ENCODE data around the gene EDRF1. TPM values are rescaled to one million over a fixed set of nuclear protein-coding genes. Genes with fewer than 3 reads are reported as not detected.

EDRF1 gene
- total RNA-seq, 1 donor: 25.0 TPM

DNA sequence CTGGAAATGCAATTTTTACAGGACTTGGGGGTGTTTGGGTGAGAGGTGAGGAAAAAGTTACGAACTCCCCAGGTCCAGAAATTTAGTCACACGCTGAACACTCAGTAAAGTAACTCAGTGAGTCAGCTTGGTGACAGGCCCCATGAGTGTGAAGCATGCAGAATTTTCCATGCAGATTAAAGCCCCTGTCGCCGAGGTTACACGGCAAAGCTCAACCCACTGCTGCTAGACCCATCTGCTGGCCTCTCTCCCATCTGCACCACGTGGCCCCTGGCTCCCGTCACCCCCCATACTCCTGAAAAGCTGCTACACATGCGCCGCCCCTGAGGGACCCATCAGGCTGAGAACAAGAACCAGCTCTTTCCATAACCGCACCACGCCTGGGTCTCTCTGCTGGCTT lies 63.1 kb downstream of the EDRF1 start:
- H3K36me3 ChIP-seq (ENCODE audit: insufficient read depth, low read length): no peaks in the 10 kb centered on the region
- no peak overlapping the region for H3K27ac ChIP-seq (ENCODE audit: low read depth, low read length)
- no peak for DNase-seq (ENCODE audit: insufficient read length, low spot score, missing footprints)
- H3K79me2 ChIP-seq (ENCODE audit: insufficient read depth, low read length): no peaks in the 10 kb centered on the region
- no peak overlapping the region for H2AFZ ChIP-seq (ENCODE audit: low read length)
- no peak overlapping the region for H3K4me2 ChIP-seq (ENCODE audit: insufficient read depth, low read length)
- no peaks in the 10 kb centered on the region for H3K4me1 ChIP-seq (ENCODE audit: insufficient read depth, low read length)
- TF ChIP-seq, protein P1, sequence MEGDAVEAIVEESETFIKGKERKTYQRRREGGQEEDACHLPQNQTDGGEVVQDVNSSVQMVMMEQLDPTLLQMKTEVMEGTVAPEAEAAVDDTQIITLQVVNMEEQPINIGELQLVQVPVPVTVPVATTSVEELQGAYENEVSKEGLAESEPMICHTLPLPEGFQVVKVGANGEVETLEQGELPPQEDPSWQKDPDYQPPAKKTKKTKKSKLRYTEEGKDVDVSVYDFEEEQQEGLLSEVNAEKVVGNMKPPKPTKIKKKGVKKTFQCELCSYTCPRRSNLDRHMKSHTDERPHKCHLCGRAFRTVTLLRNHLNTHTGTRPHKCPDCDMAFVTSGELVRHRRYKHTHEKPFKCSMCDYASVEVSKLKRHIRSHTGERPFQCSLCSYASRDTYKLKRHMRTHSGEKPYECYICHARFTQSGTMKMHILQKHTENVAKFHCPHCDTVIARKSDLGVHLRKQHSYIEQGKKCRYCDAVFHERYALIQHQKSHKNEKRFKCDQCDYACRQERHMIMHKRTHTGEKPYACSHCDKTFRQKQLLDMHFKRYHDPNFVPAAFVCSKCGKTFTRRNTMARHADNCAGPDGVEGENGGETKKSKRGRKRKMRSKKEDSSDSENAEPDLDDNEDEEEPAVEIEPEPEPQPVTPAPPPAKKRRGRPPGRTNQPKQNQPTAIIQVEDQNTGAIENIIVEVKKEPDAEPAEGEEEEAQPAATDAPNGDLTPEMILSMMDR (IDR thresholded peaks at IDR 0.05; ENCODE audit: extremely low read depth, low read depth, low read length): no peak
- no peaks in the 10 kb centered on the region for H3K9me3 ChIP-seq (ENCODE audit: low read depth, low read length)
- peaks cover 1% of the 10 kb centered on the region for H3K27me3 ChIP-seq (ENCODE audit: insufficient read depth, low read length)
- no peaks in the 10 kb centered on the region for H4K20me1 ChIP-seq (ENCODE audit: insufficient read depth, low read length)
- H3K4me3 ChIP-seq (ENCODE audit: insufficient read depth, low read length): no peak overlapping the region

DNA sequence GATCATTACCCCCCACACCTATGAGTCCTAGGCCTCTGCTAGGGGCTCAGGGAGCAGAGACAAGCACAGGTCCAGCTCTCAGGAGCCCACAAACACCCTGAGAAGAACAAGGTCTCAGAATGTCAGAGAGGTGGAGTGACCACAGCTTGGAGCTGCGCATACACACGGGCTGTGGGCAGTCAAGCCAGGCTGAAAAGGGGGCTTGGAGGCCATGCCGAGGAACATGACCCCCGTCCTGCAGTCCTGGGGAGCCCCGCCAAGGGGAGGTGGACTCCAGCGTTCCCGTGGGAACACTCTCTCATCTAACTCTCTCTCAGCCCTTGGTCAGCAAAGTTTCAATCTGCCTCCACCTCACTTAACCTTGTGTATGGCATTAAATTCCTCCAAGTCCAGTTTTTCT lies 63.9 kb downstream of the EDRF1 start:
- no peak overlapping the region for H3K4me3 ChIP-seq (ENCODE audit: insufficient read depth, low read length)
- no peaks in the 10 kb centered on the region for H3K4me1 ChIP-seq (ENCODE audit: insufficient read depth, low read length)
- no peaks in the 10 kb centered on the region for H4K20me1 ChIP-seq (ENCODE audit: insufficient read depth, low read length)
- peaks cover 3% of the 10 kb centered on the region for H3K36me3 ChIP-seq (ENCODE audit: insufficient read depth, low read length)
- H3K27me3 ChIP-seq (ENCODE audit: insufficient read depth, low read length): no peaks in the 10 kb centered on the region
- no peak for DNase-seq (ENCODE audit: insufficient read length, low spot score, missing footprints)
- no peaks in the 10 kb centered on the region for H3K79me2 ChIP-seq (ENCODE audit: insufficient read depth, low read length)
- H3K27ac ChIP-seq (ENCODE audit: low read depth, low read length): no peak overlapping the region
- no peak overlapping the region for H2AFZ ChIP-seq (ENCODE audit: low read length)
- no peaks in the 10 kb centered on the region for H3K9me3 ChIP-seq (ENCODE audit: low read depth, low read length)
- TF ChIP-seq, protein P1 (IDR thresholded peaks at IDR 0.05; ENCODE audit: extremely low read depth, low read depth, low read length): no peak
- H3K4me2 ChIP-seq (ENCODE audit: insufficient read depth, low read length): no peak overlapping the region

DNA sequence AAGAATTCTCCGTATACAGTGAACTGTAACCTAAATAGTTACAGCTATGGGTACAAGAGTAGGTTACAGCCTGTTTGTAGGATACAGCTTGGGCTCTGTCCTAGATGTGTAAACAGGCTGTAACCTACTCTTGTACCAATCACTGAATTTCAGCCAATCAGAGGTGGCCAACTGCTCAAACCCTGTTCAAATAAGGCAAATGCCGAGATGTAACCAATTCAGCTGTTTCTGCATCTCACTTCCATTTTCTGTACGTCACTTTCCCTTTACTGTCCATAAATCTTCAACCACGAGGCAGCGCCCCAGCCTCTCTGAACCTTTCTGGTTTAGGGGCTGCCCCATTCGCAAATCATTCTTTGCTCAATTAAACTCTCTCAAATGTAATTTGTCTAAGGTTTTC lies 64.4 kb downstream of the EDRF1 start:
- no peak for DNase-seq (ENCODE audit: insufficient read length, low spot score, missing footprints)

DNA sequence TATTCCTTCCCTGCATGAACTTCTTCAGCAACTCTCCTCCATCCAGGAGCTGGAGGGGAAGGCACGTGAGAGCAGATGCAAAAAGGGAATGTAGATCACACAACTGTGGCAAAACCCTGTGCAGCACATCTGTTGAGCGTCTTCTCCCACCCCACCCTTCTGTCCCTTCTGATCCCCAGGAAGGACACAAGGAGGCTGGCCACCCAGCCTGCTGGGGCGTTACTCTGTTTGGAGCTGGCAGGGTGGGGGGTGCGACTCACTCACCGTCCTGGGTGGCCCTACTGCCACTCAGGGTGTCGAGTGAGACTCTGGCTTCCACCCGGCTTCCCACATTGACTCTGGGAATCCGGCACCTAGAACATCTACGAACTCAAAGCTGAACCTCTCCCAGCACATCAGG lies 66.3 kb downstream of the EDRF1 start:
- no peaks in the 10 kb centered on the region for H3K9me3 ChIP-seq (ENCODE audit: low read depth, low read length)
- no peak overlapping the region for H2AFZ ChIP-seq (ENCODE audit: low read length)
- H3K4me1 ChIP-seq (ENCODE audit: insufficient read depth, low read length): no peaks in the 10 kb centered on the region
- no peaks in the 10 kb centered on the region for H4K20me1 ChIP-seq (ENCODE audit: insufficient read depth, low read length)
- no peaks in the 10 kb centered on the region for H3K27me3 ChIP-seq (ENCODE audit: insufficient read depth, low read length)
- no peak overlapping the region for H3K4me3 ChIP-seq (ENCODE audit: insufficient read depth, low read length)
- no peaks in the 10 kb centered on the region for H3K79me2 ChIP-seq (ENCODE audit: insufficient read depth, low read length)
- no peak overlapping the region for H3K27ac ChIP-seq (ENCODE audit: low read depth, low read length)
- H3K36me3 ChIP-seq (ENCODE audit: insufficient read depth, low read length): peaks cover 4% of the 10 kb centered on the region
- H3K4me2 ChIP-seq (ENCODE audit: insufficient read depth, low read length): no peak overlapping the region
- TF ChIP-seq, protein P1 (IDR thresholded peaks at IDR 0.05; ENCODE audit: extremely low read depth, low read depth, low read length): no peak
- no peak for DNase-seq (ENCODE audit: insufficient read length, low spot score, missing footprints)

More for the DNA sequence above, 64.4 kb downstream of the EDRF1 start:
- no peaks in the 10 kb centered on the region for H3K4me1 ChIP-seq (ENCODE audit: insufficient read depth, low read length)
- TF ChIP-seq, protein P1 (IDR thresholded peaks at IDR 0.05; ENCODE audit: extremely low read depth, low read depth, low read length): no peak
- H2AFZ ChIP-seq (ENCODE audit: low read length): no peak overlapping the region
- no peak overlapping the region for H3K27ac ChIP-seq (ENCODE audit: low read depth, low read length)
- no peaks in the 10 kb centered on the region for H4K20me1 ChIP-seq (ENCODE audit: insufficient read depth, low read length)
- no peak overlapping the region for H3K4me2 ChIP-seq (ENCODE audit: insufficient read depth, low read length)
- no peaks in the 10 kb centered on the region for H3K27me3 ChIP-seq (ENCODE audit: insufficient read depth, low read length)
- H3K4me3 ChIP-seq (ENCODE audit: insufficient read depth, low read length): no peak overlapping the region
- no peaks in the 10 kb centered on the region for H3K79me2 ChIP-seq (ENCODE audit: insufficient read depth, low read length)
- H3K9me3 ChIP-seq (ENCODE audit: low read depth, low read length): no peaks in the 10 kb centered on the region
- H3K36me3 ChIP-seq (ENCODE audit: insufficient read depth, low read length): peaks cover 4% of the 10 kb centered on the region
